Caco-2 (cell line): ENCODE measurements around the gene TNFRSF8. TPM values are rescaled to one million over a fixed set of nuclear protein-coding genes. Genes with fewer than 3 reads are reported as not detected.

Experiments
- BruUV-seq: library from RNA; stranded (reverse); fragments of 400-500 nt; replicated peaks from 2 replicates; lab custom pipeline; 2021; lab: Mats Ljungman, UMichigan
- CTCF ChIA-PET: fragments of 300-600 bp; sonication (Branson Sonifier 250); formaldehyde crosslinking; loops from one replicate; lab custom pipeline; 2022; ENCODE audit warnings: antibody characterized with exemption; lab: Charles Lee
- POLR2A ChIA-PET: fragments of 300-600 bp; sonication (Branson Sonifier 250); formaldehyde crosslinking; loops from one replicate; lab custom pipeline; 2022; ENCODE audit warnings: antibody characterized with exemption; lab: Charles Lee
- DNase-seq, 2 experiments: peaks; one replicate each; pipeline versions ENCODE4 v3.0.0 to v3.0.0-alpha.2; 2020 to 2022
- H3K27me3 ChIP-seq: replicated peaks from 2 replicates; pipeline ENCODE4 v1.6.0; 2011; ENCODE audit warnings: low read length; ENCODE audit not compliant: control insufficient read depth, insufficient read depth
- H3K36me3 ChIP-seq: 2 replicates; pipeline ENCODE4 v1.5.1; 2011; ENCODE audit warnings: low read length; ENCODE audit not compliant: control insufficient read depth, insufficient read depth
- H3K4me1 ChIP-seq: fragments of 250-450 bp; sonication (Bioruptor Pico); 2 replicates; pipeline ENCODE4 v1.5.1; 2020; ENCODE audit warnings: mild to moderate bottlenecking
- H3K4me3 ChIP-seq: 2 replicates; pipeline ENCODE4 v1.5.1; 2011; ENCODE audit warnings: low read depth, mild to moderate bottlenecking, control low read depth, low read length
- H3K9me3 ChIP-seq: fragments of 250-450 bp; sonication (Bioruptor Pico); 2 replicates; pipeline ENCODE4 v1.5.1; 2020; ENCODE audit warnings: mild to moderate bottlenecking, moderate library complexity
- H3K27ac Mint-ChIP-seq: one replicate; pipeline ENCODE4 v1.8.0; 2022; ENCODE audit warnings: mixed read lengths; ENCODE audit not compliant: unreplicated experiment
- H3K27me3 Mint-ChIP-seq: one replicate; pipeline ENCODE4 v1.8.0; 2022; ENCODE audit warnings: mixed read lengths; ENCODE audit not compliant: insufficient read depth, unreplicated experiment
- H3K36me3 Mint-ChIP-seq: one replicate; pipeline ENCODE4 v1.8.0; 2022; ENCODE audit warnings: mild to moderate bottlenecking, mixed read lengths; ENCODE audit not compliant: insufficient read depth, unreplicated experiment
- H3K4me1 Mint-ChIP-seq: one replicate; pipeline ENCODE4 v1.8.0; 2022; ENCODE audit warnings: low read depth, mixed read lengths; ENCODE audit not compliant: unreplicated experiment
- H3K4me3 Mint-ChIP-seq: one replicate; pipeline ENCODE4 v1.8.0; 2022; ENCODE audit warnings: mild to moderate bottlenecking, moderate library complexity, mixed read lengths; ENCODE audit not compliant: unreplicated experiment
- H3K9me3 Mint-ChIP-seq: one replicate; pipeline ENCODE4 v1.8.0; 2022; ENCODE audit warnings: mixed read lengths; ENCODE audit not compliant: unreplicated experiment
- CTCF ChIP-seq, 2 experiments: fragments of 200-600 bp in 1 of 2; IDR thresholded peaks; 1 replicate in 1 of 2; 2 replicates in 1 of 2; pipeline versions ENCODE4 v1.5.1 to v1.8.0; 2011 to 2022; ENCODE audit warnings: antibody characterized with exemption in 1 of 2, control low read depth in 1 of 2, inconsistent platforms in 1 of 2, low read depth in 1 of 2, low read length in 1 of 2, mild to moderate bottlenecking in 1 of 2, moderate library complexity in 1 of 2; ENCODE audit not compliant: insufficient read depth in 1 of 2, severe bottlenecking in 1 of 2, unreplicated experiment in 1 of 2
- intact Hi-C: fragments of 100-400 bp; cut with micrococcal nuclease; formaldehyde crosslinking; loops from one replicate; pipeline ENCODE4 v1.10.0; 2022; ENCODE audit not compliant: unreplicated experiment
- total RNA-seq: library from RNA; stranded (reverse); gene quantifications from 2 replicates; pipeline ENCODE4 v1.2.3, GENCODE V29; 2022

The TNFRSF8 gene
- total RNA-seq, 1 experiment from 2014 or later, result not detected

GRCh38 chr1:12034381-12034801 lies 28.7 kb upstream of the TNFRSF8 start:
- no TSS peak for BruUV-seq
- POLR2A ChIA-PET, result no interaction called here
- intact Hi-C loops, result no loop called here

GRCh38 chr1:12035312-12035711 lies 27.8 kb upstream of the TNFRSF8 start:
- no peaks in the 10 kb centered on the region for H3K36me3 ChIP-seq
- TF ChIP-seq CTCF (IDR thresholded peaks at IDR 0.05; ENCODE audit: insufficient read depth in 1 of 2, low read depth in 1 of 2, low read length in 1 of 2, severe bottlenecking in 1 of 2, unreplicated experiment in 1 of 2), result no peak
- Mint-ChIP-seq H3K4me3 (no peak overlapping the region), H3K27me3 (no peaks in the 10 kb centered on the region), H3K36me3 (no peaks in the 10 kb centered on the region), H3K27ac (no peak overlapping the region), H3K9me3 (no peaks in the 10 kb centered on the region), H3K4me1 (no peaks in the 10 kb centered on the region)
- H3K27me3 ChIP-seq, result no peaks in the 10 kb centered on the region
- ChIA-PET CTCF (no interaction called here), POLR2A (interaction anchor here (0.6 kb wide), 1 partner anchor 815 kb away, joined by 3 read pairs; no protein-coding TSS in a partner anchor)
- no peaks in the 10 kb centered on the region for H3K9me3 ChIP-seq
- no peak for DNase-seq
- intact Hi-C loops, result no loop called here
- H3K4me3 ChIP-seq, result no peak overlapping the region
- no peaks in the 10 kb centered on the region for H3K4me1 ChIP-seq
- no TSS peak for BruUV-seq

More at GRCh38 chr1:12034381-12034801, 28.7 kb upstream of the TNFRSF8 start:
- no peak overlapping the region for H3K4me3 ChIP-seq
- Mint-ChIP-seq H3K27ac (no peak overlapping the region), H3K9me3 (no peaks in the 10 kb centered on the region), H3K4me1 (no peaks in the 10 kb centered on the region), H3K4me3 (no peak overlapping the region), H3K27me3 (no peaks in the 10 kb centered on the region), H3K36me3 (no peaks in the 10 kb centered on the region)
- H3K4me1 ChIP-seq, result no peaks in the 10 kb centered on the region
- no peaks in the 10 kb centered on the region for H3K36me3 ChIP-seq
- no peak for TF ChIP-seq CTCF (IDR thresholded peaks at IDR 0.05; ENCODE audit: insufficient read depth in 1 of 2, low read depth in 1 of 2, low read length in 1 of 2, severe bottlenecking in 1 of 2, unreplicated experiment in 1 of 2)
- CTCF ChIA-PET, result no interaction called here
- H3K9me3 ChIP-seq, result no peaks in the 10 kb centered on the region
- no peak for DNase-seq
- H3K27me3 ChIP-seq, result no peaks in the 10 kb centered on the region

DNA sequence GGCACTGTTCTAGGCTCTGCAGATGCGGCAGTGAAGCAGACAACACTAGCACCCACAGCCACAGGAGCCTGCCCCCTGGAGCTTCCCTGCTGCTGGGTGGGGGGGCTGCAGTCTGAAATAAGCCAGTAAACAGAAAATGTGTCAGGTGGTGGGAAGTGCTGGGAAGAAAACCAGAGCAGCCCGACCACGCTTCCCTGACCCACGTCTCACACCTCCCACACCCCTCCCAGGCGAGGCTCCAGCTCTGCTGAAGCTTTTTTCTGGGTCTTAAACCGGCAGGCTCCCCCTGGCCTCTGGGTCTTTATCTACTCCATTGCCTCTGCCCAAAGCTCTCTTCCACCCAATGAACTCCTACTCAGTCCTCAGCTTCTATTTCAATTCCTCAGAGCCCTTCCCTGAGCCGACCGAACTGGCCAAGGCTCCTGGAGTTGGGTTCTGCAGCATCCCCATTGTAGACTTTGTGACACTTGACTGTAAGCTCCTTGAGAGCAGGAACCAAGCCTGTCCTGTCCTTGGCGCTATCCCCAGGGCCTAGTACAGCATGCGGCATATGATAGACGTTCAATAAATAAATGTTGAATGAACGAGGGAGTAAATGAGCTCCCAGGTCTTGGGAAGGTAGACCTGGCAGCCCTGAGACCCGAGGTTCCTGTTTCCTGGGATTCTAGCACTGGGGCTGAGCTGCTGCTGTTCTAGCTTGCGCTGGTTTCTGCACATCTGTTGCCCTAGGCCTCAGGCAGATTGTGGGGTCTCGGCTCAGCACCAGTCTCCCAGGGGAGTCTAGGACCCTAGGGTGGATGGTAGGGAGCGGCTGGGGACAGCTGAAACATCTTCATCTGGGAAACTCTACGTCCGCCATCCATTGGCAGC lies 25.4 kb upstream of the TNFRSF8 start:
- no TSS peak for BruUV-seq
- POLR2A ChIA-PET, result interaction anchor here (0.5 to 0.7 kb wide), 2 partner anchors 19 to 134 kb away, joined by 6 to 8 read pairs; partner anchors contain the start of gene MIIP

More for the DNA sequence above, 25.4 kb upstream of the TNFRSF8 start:
- Mint-ChIP-seq H3K27me3 (no peaks in the 10 kb centered on the region), H3K4me1 (no peaks in the 10 kb centered on the region), H3K27ac (no peak overlapping the region), H3K9me3 (no peaks in the 10 kb centered on the region), H3K36me3 (no peaks in the 10 kb centered on the region), H3K4me3 (no peak overlapping the region)
- intact Hi-C loops, result no loop called here
- Histone ChIP-seq H3K4me1 (no peaks in the 10 kb centered on the region), H3K36me3 (no peaks in the 10 kb centered on the region), H3K9me3 (no peaks in the 10 kb centered on the region), H3K27me3 (no peaks in the 10 kb centered on the region), H3K4me3 (no peak overlapping the region)
- no peak for DNase-seq
- TF ChIP-seq CTCF (IDR thresholded peaks at IDR 0.05; ENCODE audit: insufficient read depth in 1 of 2, low read depth in 1 of 2, low read length in 1 of 2, severe bottlenecking in 1 of 2, unreplicated experiment in 1 of 2), result no peak
- CTCF ChIA-PET, result no interaction called here
